K562 (cell line): ENCODE results near the gene PRRT2. TPM values are rescaled to one million over a fixed set of nuclear protein-coding genes. Genes with fewer than 3 reads are reported as not detected.
"Not testable (repeated sequence)": the region's sequence is repeated elsewhere in the genome, so short reads cannot be mapped to it uniquely, and the experiment has no call there.

Source experiments
- BACH1 ChIP-seq: fragments of 200-800 bp; sonication (Bioruptor generic); IDR thresholded peaks from 2 replicates; pipeline ENCODE4 v1.6.1; 2016; ENCODE audit warnings: missing genetic modification characterization, missing compliant biosample characterization
- DPF2 ChIP-seq: fragments of 450-650 bp; IDR thresholded peaks from 2 replicates; pipeline ENCODE4 v1.6.1; 2016
- GATA2 ChIP-seq: sonication (generic); formaldehyde crosslinking; IDR thresholded peaks from 2 replicates; pipeline ENCODE4 v1.4.0; 2020; ENCODE audit warnings: mild to moderate bottlenecking, missing genetic modification reagents
- ILK ChIP-seq: fragments of 450-650 bp; IDR thresholded peaks from 2 replicates; pipeline ENCODE4 v1.6.1; 2016; ENCODE audit warnings: missing genetic modification characterization, low read depth, mild to moderate bottlenecking, missing compliant biosample characterization, moderate library complexity, borderline replicate concordance
- MAZ ChIP-seq, 2 experiments: fragments of 450-650 bp in 1 of 2; sonication (generic) in 1 of 2; formaldehyde crosslinking; IDR thresholded peaks in 1 of 2; conservative IDR thresholded peaks in 1 of 2; 2 replicates each; pipeline versions ENCODE4 v1.4.0 to v1.5.0; 2020; ENCODE audit warnings: mild to moderate bottlenecking in 1 of 2, missing genetic modification reagents in 1 of 2
- NFE2 ChIP-seq: IDR thresholded peaks from 2 replicates; pipeline ENCODE4 v1.6.1; 2014; ENCODE audit warnings: antibody characterized with exemption, low read depth
- NFXL1 ChIP-seq: fragments of 450-650 bp; formaldehyde crosslinking; IDR thresholded peaks from 2 replicates; pipeline ENCODE4 v1.4.0; 2021; ENCODE audit warnings: mild to moderate bottlenecking
- NR2C2 ChIP-seq, 2 experiments: fragments of 200-800 bp in 1 of 2; sonication (Bioruptor generic) in 1 of 2; sonication (generic) in 1 of 2; formaldehyde crosslinking in 1 of 2; IDR thresholded peaks; 2 replicates each; pipeline versions ENCODE4 v1.6.1 to v1.8.0; 2016 to 2022; ENCODE audit warnings: mild to moderate bottlenecking in 1 of 2, missing compliant biosample characterization in 1 of 2, missing genetic modification characterization in 1 of 2, missing genetic modification reagents in 1 of 2
- TEAD1 ChIP-seq, 2 experiments: fragments of 450-650 bp in 1 of 2; sonication (generic) in 1 of 2; formaldehyde crosslinking; IDR thresholded peaks; 2 replicates each; pipeline versions ENCODE4 v1.4.0 to v1.8.0; 2020 to 2022; ENCODE audit warnings: mild to moderate bottlenecking in 2 of 2, missing genetic modification reagents in 1 of 2
- THRB ChIP-seq: fragments of 450-650 bp; formaldehyde crosslinking; conservative IDR thresholded peaks from 2 replicates; pipeline ENCODE4 v1.4.0; 2022; ENCODE audit warnings: mild to moderate bottlenecking, missing genetic modification characterization
- ZBTB11 ChIP-seq, 3 experiments: fragments of 200-800 bp in 1 of 3; fragments of 250-450 bp in 1 of 3; fragments of 450-650 bp in 1 of 3; sonication (Bioruptor Pico) in 1 of 3; sonication (Bioruptor generic) in 1 of 3; formaldehyde crosslinking in 1 of 3; IDR thresholded peaks; 2 replicates each; pipeline versions ENCODE4 v1.6.1 to v1.8.0; 2016 to 2022; ENCODE audit warnings: mild to moderate bottlenecking in 2 of 3, missing genetic modification characterization in 2 of 3, missing compliant biosample characterization in 1 of 3, moderate library complexity in 1 of 3
- ZNF175 ChIP-seq: fragments of 200-800 bp; sonication (Bioruptor generic); IDR thresholded peaks from 2 replicates; pipeline ENCODE4 v1.6.1; 2016; ENCODE audit warnings: low read depth, mild to moderate bottlenecking, missing genetic modification characterization, missing compliant biosample characterization
- ZNF239 ChIP-seq: fragments of 250-450 bp; sonication (Bioruptor Pico); IDR thresholded peaks from 2 replicates; pipeline ENCODE4 v1.4.0; 2020; ENCODE audit warnings: mild to moderate bottlenecking
- ZNF561 ChIP-seq: fragments of 450-650 bp; formaldehyde crosslinking; conservative IDR thresholded peaks from 2 replicates; pipeline ENCODE4 v1.4.0; 2020; ENCODE audit warnings: mild to moderate bottlenecking, moderate library complexity
- ZNF592 ChIP-seq: fragments of 450-650 bp; IDR thresholded peaks from 2 replicates; pipeline ENCODE4 v1.6.1; 2017; ENCODE audit warnings: antibody characterized with exemption, mild to moderate bottlenecking
- polyA plus RNA-seq, 8 experiments: library from polyadenylated mRNA; depleted of rRNA in 4 of 8; stranded (reverse) in 5 of 8; unstranded in 3 of 8; fragments of >200 nt; fragmentation: Nextera tagmentation in 2 of 8; fragmentation: Illumina TruSeq in 1 of 8; extraction: Ambion mirVana in 2 of 8; extraction: Trizol in 1 of 8; gene quantifications; 2 replicates each; pipeline versions ENCODE4 v1.2.1 to v1.2.3, GENCODE V29; 2011 to 2014; ENCODE audit warnings: inconsistent platforms in 1 of 8, missing spikeins in 1 of 8
- total RNA-seq, 7 experiments: library from RNA; depleted of rRNA in 6 of 7; stranded (reverse); fragments of >200 nt in 6 of 7; fragmentation: Illumina TruSeq in 2 of 7; extraction: Trizol in 2 of 7; gene quantifications; 2 replicates each; pipeline versions ENCODE4 v1.2.1 to v1.2.3, GENCODE V29; 2011 to 2021; ENCODE audit warnings: low replicate concordance in 1 of 7

PRRT2 gene
- total and polyA plus RNA-seq, 9 of the 15 experiments (the other 6 are each of a cell fraction or from before 2014, with no cell fraction given) = 0.11 to 1.0 (median 0.42) TPM; not detected in 2

- peak; percentile 11; the same call in 1 of the 2 replicates for TF ChIP-seq GATA2
- TF ChIP-seq ILK (tag) = peak; percentile 74; the same call in 1 of the 2 replicates
- peak; percentile 88 for TF ChIP-seq NFXL1
- peak in 1 of 2 experiments; percentile 93; a peak in 2 of 4 replicates for TF ChIP-seq TEAD1 (CRISPR knock-in tag; IDR thresholded peaks at IDR 0.05)
- TF ChIP-seq NR2C2 (CRISPR knock-in tag; IDR thresholded peaks at IDR 0.05) = not testable (repeated sequence)
- TF ChIP-seq NR2C2 (tag; IDR thresholded peaks at IDR 0.05) = peak; percentile 75
- peak; percentile 33; the same call in 1 of the 2 replicates for TF ChIP-seq NFE2
- peak; percentile 83 for TF ChIP-seq ZNF592
- TF ChIP-seq THRB (CRISPR knock-in tag) = 0 out of 2 replicates have a peak, but pooled peaks have one; percentile 65
- peak in 1 of 3 experiments; percentile 83; a peak in 2 of 6 replicates for TF ChIP-seq ZBTB11 (CRISPR knock-in tag; IDR thresholded peaks at IDR 0.05)
- peak; percentile 87 for TF ChIP-seq ZNF239 (CRISPR knock-in tag)
- 0 out of 2 replicates have a peak, but pooled peaks have one; percentile 23 for TF ChIP-seq ZNF561
- TF ChIP-seq ZNF175 (CRISPR knock-in tag) = peak; percentile 88
- TF ChIP-seq BACH1 (tag) = peak; percentile 86
- TF ChIP-seq MAZ (CRISPR knock-in tag; conservative IDR thresholded peaks at IDR 0.05 in 1 of 2, IDR thresholded peaks at IDR 0.05 in 1 of 2) = peak in 1 of 2 experiments; percentile 67; a peak in 2 of 4 replicates
- TF ChIP-seq DPF2 = peak; percentile 30; the same call in 1 of the 2 replicates
These were observed 28.7 kb upstream of the PRRT2 start (continued) for GRCh38 chr16:29783094-29783953.
